Measurements from ENCODE around the gene LRMDA. TPM values are rescaled to one million over a fixed set of nuclear protein-coding genes. Genes with fewer than 3 reads are reported as not detected.

The LRMDA gene
- total RNA-seq, 2 donors from 2014 or later, result 12.2 to 25.4 TPM

GRCh38 chr10:76024460-76025123, 593.2 kb downstream of the LRMDA start:
- no peak overlapping the region for H3K27ac ChIP-seq
- ATAC-seq (no peak), DNase-seq (no peak)
- H3K4me1 ChIP-seq, result no peaks in the 10 kb centered on the region
- H3K36me3 ChIP-seq (replicated peaks in 1 of 2; ENCODE audit: insufficient read depth in 1 of 2, low read depth in 2 of 2), result no peaks in the 10 kb centered on the region
- no peaks in the 10 kb centered on the region for H3K9me3 ChIP-seq
- TF ChIP-seq POLR2A (IDR thresholded peaks at IDR 0.05), result no peak
- TF ChIP-seq CTCF (IDR thresholded peaks at IDR 0.05), result no peak
- H3K27me3 ChIP-seq, result no peaks in the 10 kb centered on the region
- H3K4me3 ChIP-seq, result no peak overlapping the region
- WGBS, 2 donors, result 92% methylated on average over 15 of the region's 15 CpGs
- intact Hi-C loops (cut with DNase I), result no loop called here

- DNase-seq, result no peak
- whole genome bisulfite sequencing, 2 donors, result 97 to 98% methylated on average over 3 of the region's 3 CpGs
- no peak for ATAC-seq
- no peak overlapping the region for H3K27ac ChIP-seq
- TF ChIP-seq CTCF (IDR thresholded peaks at IDR 0.05), result no peak
- TF ChIP-seq POLR2A (IDR thresholded peaks at IDR 0.05), result no peak
- H3K36me3 ChIP-seq (replicated peaks in 1 of 2; ENCODE audit: insufficient read depth in 1 of 2, low read depth in 2 of 2), result no peaks in the 10 kb centered on the region
- no peaks in the 10 kb centered on the region for H3K4me1 ChIP-seq
- intact Hi-C loops (cut with DNase I), result no loop called here
- H3K27me3 ChIP-seq, result no peaks in the 10 kb centered on the region
- H3K9me3 ChIP-seq, result no peaks in the 10 kb centered on the region
- H3K4me3 ChIP-seq, result no peak overlapping the region
Measured at GRCh38 chr10:76025124-76025477, 593.7 kb downstream of the LRMDA start.

- no peak for ATAC-seq
- Histone ChIP-seq H3K27ac (no peak overlapping the region), H3K4me1 (no peaks in the 10 kb centered on the region), H3K36me3 (replicated peaks in 1 of 2; ENCODE audit: insufficient read depth in 1 of 2, low read depth in 2 of 2) (no peaks in the 10 kb centered on the region), H3K4me3 (no peak overlapping the region), H3K9me3 (no peaks in the 10 kb centered on the region), H3K27me3 (no peaks in the 10 kb centered on the region)
- TF ChIP-seq POLR2A (IDR thresholded peaks at IDR 0.05), result no peak
- TF ChIP-seq CTCF (IDR thresholded peaks at IDR 0.05), result no peak
- no peak for DNase-seq
- intact Hi-C loops (cut with DNase I), result no loop called here
- WGBS, 2 donors, result 64 to 94% methylated on average over 2 of the region's 2 CpGs
Measured at GRCh38 chr10:76026176-76026771, 594.9 kb downstream of the LRMDA start.

- TF ChIP-seq CTCF (IDR thresholded peaks at IDR 0.05) (no peak), POLR2A (IDR thresholded peaks at IDR 0.05) (no peak)
- DNase-seq (no peak), ATAC-seq (no peak)
- H3K4me3 ChIP-seq, result no peak overlapping the region
- H3K36me3 ChIP-seq (replicated peaks in 1 of 2; ENCODE audit: insufficient read depth in 1 of 2, low read depth in 2 of 2), result no peaks in the 10 kb centered on the region
- 95 to 100% methylated on average over 1 of the region's 1 CpG for WGBS, 2 donors
- H3K9me3 ChIP-seq, result no peaks in the 10 kb centered on the region
- intact Hi-C loops (cut with DNase I), result no loop called here
- H3K27me3 ChIP-seq, result no peaks in the 10 kb centered on the region
- no peak overlapping the region for H3K27ac ChIP-seq
- H3K4me1 ChIP-seq, result no peaks in the 10 kb centered on the region
Measured at GRCh38 chr10:76026905-76027304, 595.5 kb downstream of the LRMDA start.

GRCh38 chr10:76029782-76030181, 598.4 kb downstream of the LRMDA start:
- WGBS, 2 donors, result 93 to 95% methylated on average over 4 of the region's 4 CpGs

More at GRCh38 chr10:76029782-76030181, 598.4 kb downstream of the LRMDA start:
- ATAC-seq (no peak), DNase-seq (no peak)
- Histone ChIP-seq H3K27me3 (no peaks in the 10 kb centered on the region), H3K4me3 (no peak overlapping the region), H3K27ac (no peak overlapping the region), H3K36me3 (replicated peaks in 1 of 2; ENCODE audit: insufficient read depth in 1 of 2, low read depth in 2 of 2) (no peaks in the 10 kb centered on the region), H3K9me3 (no peaks in the 10 kb centered on the region), H3K4me1 (peaks cover 17% of the 10 kb centered on the region)
- no peak for TF ChIP-seq CTCF (IDR thresholded peaks at IDR 0.05)
- no peak for TF ChIP-seq POLR2A (IDR thresholded peaks at IDR 0.05)
- intact Hi-C loops (cut with DNase I), result loop anchor here (10.0 kb wide), 1 partner anchor 625 kb away; the partner anchor contains the start of gene ZNF503

Measured in body of pancreas (tissue), 4 donors.